K562 (cell line): ENCODE results near the gene FAM53B. TPM values are rescaled to one million over a fixed set of nuclear protein-coding genes. Genes with fewer than 3 reads are reported as not detected.
"Not testable (repeated sequence)": the region's sequence is repeated elsewhere in the genome, so short reads cannot be mapped to it uniquely, and the experiment has no call there.

ENCODE experiments used
- ATAC-seq: fragments of 200-7000 bp; cut with Tn5 transposase; 3 replicates; pipeline ENCODE4 v1.9.1; 2020; ENCODE audit warnings: moderate library complexity
- BruUV-seq: library from RNA; stranded (reverse); fragments of 400-500 nt; replicated peaks from 2 replicates; lab custom pipeline; 2021; lab: Mats Ljungman, UMichigan
- CTCF ChIA-PET: fragments of 300-600 bp; formaldehyde crosslinking; extraction: SDS; loops from one replicate; lab custom pipeline; 2021; ENCODE audit warnings: low intra/inter-chr PET ratio; lab: Yijun Ruan, JAX
- POLR2A ChIA-PET: fragments of 300-600, 350-650 bp; sonication (Branson Sonifier 250); formaldehyde crosslinking; extraction: SDS; loops from one replicate; lab custom pipeline; 2021; ENCODE audit warnings: antibody characterized with exemption, inconsistent platforms; lab: Yijun Ruan, JAX
- DNase-seq, 4 experiments: peaks; one replicate each; pipeline versions ENCODE4 v3.0.0 to v3.0.0-alpha.2; 2011 to 2018; ENCODE audit warnings: low spot score in 3 of 4, mixed read lengths in 3 of 4; ENCODE audit errors: extremely low read depth in 1 of 4
- FAIRE-seq: peaks from 2 replicates; lab custom pipeline; 2011; peaks lifted over from hg19 to GRCh38; lab: Jason Lieb, UNC
- H2AFZ ChIP-seq: 2 replicates; pipeline ENCODE4 v1.6.0; 2011; ENCODE audit warnings: low read depth, low read length, control low read depth, inconsistent platforms
- H3K27ac ChIP-seq: fragments of 200-600 bp; 3 replicates; pipeline ENCODE4 v1.8.0; 2011; ENCODE audit warnings: low read depth, mild to moderate bottlenecking, control low read depth, inconsistent platforms, low read length, moderate library complexity, mixed read lengths; ENCODE audit errors: extremely low read depth
- H3K27me3 ChIP-seq, 2 experiments: fragments of 300-600 bp in 1 of 2; 2 replicates in 1 of 2; 3 replicates in 1 of 2; pipeline versions ENCODE4 v1.6.0 to v1.8.0; 2011; ENCODE audit warnings: inconsistent platforms in 2 of 2, low read length in 2 of 2, mild to moderate bottlenecking in 1 of 2, mixed read lengths in 1 of 2, moderate library complexity in 1 of 2; ENCODE audit not compliant: control insufficient read depth in 2 of 2, insufficient read depth in 2 of 2
- H3K36me3 ChIP-seq: fragments of 300-600 bp; 3 replicates; pipeline ENCODE4 v1.8.0; 2011; ENCODE audit warnings: mild to moderate bottlenecking, low read length, inconsistent platforms; ENCODE audit not compliant: control insufficient read depth, insufficient read depth
- H3K4me1 ChIP-seq, 2 experiments: fragments of 200-600 bp in 1 of 2; replicated peaks in 1 of 2; 2 replicates in 1 of 2; 3 replicates in 1 of 2; pipeline versions ENCODE4 v1.5.1 to v1.8.0; 2011; ENCODE audit warnings: inconsistent platforms in 2 of 2, low read length in 2 of 2, mild to moderate bottlenecking in 1 of 2, mixed read lengths in 1 of 2, moderate library complexity in 1 of 2; ENCODE audit not compliant: control insufficient read depth in 2 of 2, insufficient read depth in 2 of 2
- H3K4me2 ChIP-seq: 2 replicates; pipeline ENCODE4 v1.6.1; 2011; ENCODE audit warnings: low read length, control low read depth, inconsistent platforms, mixed read lengths; ENCODE audit not compliant: insufficient read depth
- H3K4me3 ChIP-seq: fragments of 200-600 bp; sonication (generic), shearing (Covaris generic); 2 replicates; pipeline ENCODE4 v1.5.1; 2016; ENCODE audit warnings: control low read depth, inconsistent platforms
- H3K79me2 ChIP-seq: fragments of 200-600 bp; 3 replicates; pipeline ENCODE4 v1.8.0; 2011; ENCODE audit warnings: low read length, inconsistent platforms; ENCODE audit not compliant: control insufficient read depth, insufficient read depth
- H3K9ac ChIP-seq, 2 experiments: 2 replicates each; pipeline versions ENCODE4 v1.6.0 to v1.6.1; 2011; ENCODE audit warnings: low read depth in 2 of 2, low read length in 2 of 2, control low read depth in 1 of 2, inconsistent platforms in 1 of 2, mild to moderate bottlenecking in 1 of 2, mixed read lengths in 1 of 2; ENCODE audit not compliant: insufficient read depth in 1 of 2
- H3K9me1 ChIP-seq: one replicate; pipeline ENCODE4 v1.6.0; 2011; ENCODE audit warnings: inconsistent platforms, mild to moderate bottlenecking, low read length, moderate library complexity; ENCODE audit not compliant: control insufficient read depth, insufficient read depth
- H3K9me3 ChIP-seq: replicated peaks from 2 replicates; pipeline ENCODE4 v1.5.1; 2011; ENCODE audit warnings: low read depth, low read length, inconsistent platforms; ENCODE audit not compliant: control insufficient read depth, insufficient read depth
- H4K20me1 ChIP-seq: replicated peaks from 2 replicates; pipeline ENCODE4 v1.6.1; 2011; ENCODE audit warnings: low read length, inconsistent platforms, mixed read lengths; ENCODE audit not compliant: control insufficient read depth, insufficient read depth
- HES1 ChIP-seq: fragments of 450-650 bp; IDR thresholded peaks from 2 replicates; pipeline ENCODE4 v1.6.1; 2016; ENCODE audit warnings: low read depth, mild to moderate bottlenecking, moderate library complexity
- RAD51 ChIP-seq: fragments of 450-650 bp; IDR thresholded peaks from 2 replicates; pipeline ENCODE4 v1.7.1; 2016; ENCODE audit warnings: low read depth, mild to moderate bottlenecking, borderline replicate concordance
- WGBS: fragments of 100-300 bp; shearing (Covaris generic); methylation state at CpG from one replicate; pipeline ENCODE4 v1.1.6; 2016; ENCODE audit warnings: low coverage, mixed read lengths; ENCODE audit not compliant: insufficient coverage; ENCODE audit errors: missing lambda C conversion rate; 5-methylcytosine and 5-hydroxymethylcytosine counted together
- in situ Hi-C: fragments of 300-500 bp; cut with MboI; formaldehyde crosslinking; loops from 4 replicates; pipeline ENCODE4 v1.15.0; 2018; ENCODE audit warnings: inconsistent platforms, mixed read lengths
- intact Hi-C: fragments of 100-400 bp; cut with micrococcal nuclease; formaldehyde crosslinking; loops from 2 replicates; pipeline ENCODE4 v1.14.2; 2022
- polyA plus RNA-seq, 8 experiments: library from polyadenylated mRNA; depleted of rRNA in 4 of 8; stranded (reverse) in 5 of 8; unstranded in 3 of 8; fragments of >200 nt; fragmentation: Nextera tagmentation in 2 of 8; fragmentation: Illumina TruSeq in 1 of 8; extraction: Ambion mirVana in 2 of 8; extraction: Trizol in 1 of 8; gene quantifications; 2 replicates each; pipeline versions ENCODE4 v1.2.1 to v1.2.3, GENCODE V29; 2011 to 2014; ENCODE audit warnings: inconsistent platforms in 1 of 8, missing spikeins in 1 of 8
- total RNA-seq, 7 experiments: library from RNA; depleted of rRNA in 6 of 7; stranded (reverse); fragments of >200 nt in 6 of 7; fragmentation: Illumina TruSeq in 2 of 7; extraction: Trizol in 2 of 7; gene quantifications; 2 replicates each; pipeline versions ENCODE4 v1.2.1 to v1.2.3, GENCODE V29; 2011 to 2021; ENCODE audit warnings: low replicate concordance in 1 of 7

The FAM53B gene
- total and polyA plus RNA-seq, 9 of the 15 experiments (the other 6 are each of a cell fraction or from before 2014, with no cell fraction given): 0.03 to 16.5 (median 5.0) TPM

DNA sequence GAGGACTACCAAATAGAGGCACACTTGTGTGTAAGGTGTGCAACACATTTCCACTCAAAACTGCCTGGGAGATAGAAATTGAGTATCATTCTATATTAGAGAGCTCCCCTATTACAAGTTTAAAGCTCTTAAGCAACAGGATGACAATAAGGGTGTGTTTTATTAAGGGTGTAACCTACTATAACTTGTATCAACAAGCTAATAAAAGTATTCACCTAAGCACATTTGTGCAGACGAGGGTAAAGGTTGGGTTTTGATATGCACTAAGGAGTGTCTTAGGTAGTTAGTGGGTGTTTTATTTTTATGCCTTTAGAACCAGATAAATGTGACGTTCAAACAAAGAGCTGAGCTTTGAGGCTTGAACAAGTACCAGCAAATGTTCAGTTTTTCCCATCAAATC, 2.8 kb upstream of the FAM53B start:
- TF ChIP-seq HES1 (no peak), RAD51 (no peak)
- no peak overlapping the region for H2AFZ ChIP-seq
- ChIA-PET POLR2A (interaction anchor here (0.6 to 2.5 kb wide), 3 partner anchors 11 to 64 kb away, joined by 3 to 10 read pairs (median 3); no protein-coding TSS in a partner anchor), CTCF (no interaction called here)
- H3K4me3 ChIP-seq: no peak overlapping the region
- H3K9ac ChIP-seq: no peak overlapping the region
- FAIRE-seq (no peak), DNase-seq (no peak), ATAC-seq (no peak)
- intact Hi-C loops (loop anchor here (10.0 kb wide), 1 partner anchor 78 kb away; no protein-coding TSS in a partner anchor), in situ Hi-C loops (loop anchor here (10.0 kb wide), 1 partner anchor 298 kb away; no protein-coding TSS in a partner anchor)
- peaks cover 5 to 18% of the 10 kb centered on the region in 2 experiments; a peak in 4 of 5 replicates for H3K4me1 ChIP-seq
- no peaks in the 10 kb centered on the region for H3K27me3 ChIP-seq
- H3K4me2 ChIP-seq: no peak overlapping the region
- peaks cover 14% of the 10 kb centered on the region for H3K36me3 ChIP-seq
- 71% methylated on average over 2 of the region's 2 CpGs for WGBS
- no TSS peak for BruUV-seq
- H4K20me1 ChIP-seq: 0 out of 2 replicates have a peak, but pooled peaks cover 5% of the 10 kb centered on the region
- no peak overlapping the region for H3K27ac ChIP-seq
- H3K9me1 ChIP-seq: no peaks in the 10 kb centered on the region
- no peaks in the 10 kb centered on the region for H3K9me3 ChIP-seq
- H3K79me2 ChIP-seq: peaks cover 16% of the 10 kb centered on the region

DNA sequence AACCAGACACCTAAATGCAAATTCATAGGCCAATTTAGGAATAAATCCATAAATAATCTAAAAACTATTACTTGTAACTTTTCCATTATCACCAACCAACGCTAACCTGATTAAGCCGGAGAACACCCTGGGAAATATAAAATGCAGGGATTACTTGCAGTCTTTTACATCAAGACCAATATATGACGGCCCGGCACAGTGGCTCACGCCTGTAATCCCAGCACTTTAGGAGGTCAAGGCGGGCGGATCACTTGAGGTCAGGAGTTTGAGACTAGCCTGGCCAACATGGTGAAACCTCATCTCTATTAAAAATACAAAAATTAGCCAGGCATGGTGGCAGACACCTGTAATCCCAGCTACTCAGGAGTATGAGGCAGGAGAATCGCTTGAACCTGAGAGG, 2.3 kb upstream of the FAM53B start:
- WGBS: 87% methylated on average over 5 of the region's 8 CpGs
- BruUV-seq, H3K4me2 ChIP-seq, ATAC-seq, H3K9me3 ChIP-seq, FAIRE-seq, DNase-seq, H2AFZ ChIP-seq, H3K27ac ChIP-seq, H3K9me1 ChIP-seq, H3K4me3 ChIP-seq, H3K9ac ChIP-seq, H4K20me1 ChIP-seq, H3K27me3 ChIP-seq: not testable (repeated sequence)
- Histone ChIP-seq H3K36me3 (peaks cover 14% of the 10 kb centered on the region), H3K4me1 (peaks cover 9 to 19% of the 10 kb centered on the region in 2 experiments; a peak in 4 of 5 replicates), H3K79me2 (peaks cover 22% of the 10 kb centered on the region)
- intact Hi-C loops: loop anchor here (10.0 kb wide), 1 partner anchor 78 kb away; no protein-coding TSS in a partner anchor
- CTCF ChIA-PET: interaction anchor here (2.5 to 2.7 kb wide), 2 partner anchors 206 to 215 kb away, joined by 14 to 17 read pairs; no protein-coding TSS in a partner anchor
- POLR2A ChIA-PET: interaction anchor here (1.0 to 2.5 kb wide), 2 partner anchors 12 to 14 kb away, joined by 3 to 10 read pairs; no protein-coding TSS in a partner anchor
- in situ Hi-C loops: loop anchor here (10.0 kb wide), 1 partner anchor 298 kb away; no protein-coding TSS in a partner anchor
